Spinal cord (tissue), 4 donors: ENCODE data around the gene SH3PXD2B. TPM values are rescaled to one million over a fixed set of nuclear protein-coding genes. Genes with fewer than 3 reads are reported as not detected.

Experiments
- polyA plus RNA-seq, 2 donors: library from polyadenylated mRNA; unstranded; fragments of 120-200 nt; gene quantifications; one replicate each; pipeline ENCODE4 v1.2.1, GENCODE V29; 2013; ENCODE audit not compliant: insufficient read length in 2 of 2
- total RNA-seq, 2 donors: library from RNA; depleted of rRNA in 1 of 2; stranded (reverse); fragments of 120-200 nt in 1 of 2; fragments of >200 nt in 1 of 2; gene quantifications; one replicate each; pipeline versions ENCODE4 v1.2.3 to v1.2.4, GENCODE V29; 2013 to 2014

The SH3PXD2B gene
- total and polyA plus RNA-seq, 4 donors = 18.3 to 64.8 (median 42.5) TPM

Other genes starting within 250 kb of the SH3PXD2B start
- 10 to 100 TPM; 37.7 to 46.9 TPM for gene UBTD2, start 170.8 kb downstream of the SH3PXD2B start, total RNA-seq
- gene UBTD2, start 170.8 kb downstream of the SH3PXD2B start, polyA plus RNA-seq = 10 to 100 TPM; 41.8 to 54.0 TPM
- gene NEURL1B, start 186.7 kb upstream of the SH3PXD2B start, total RNA-seq = 10 to 100 TPM in 1 of 2 donors, 1 to 10 TPM in 1; 8.5 to 17.4 TPM
- gene NEURL1B, start 186.7 kb upstream of the SH3PXD2B start, polyA plus RNA-seq = 10 to 100 TPM; 15.9 to 17.1 TPM